ENCODE measurements around the gene SEC61A1.

Gene SEC61A1

GRCh38 chr3:128068156-128068620, 16.0 kb downstream of the SEC61A1 start:
- Mint-ChIP-seq H3K4me3 (no peak overlapping the region), H3K27me3 (ENCODE audit: low read depth) (no peaks in the 10 kb centered on the region), H3K9me3 (no peaks in the 10 kb centered on the region), H3K36me3 (ENCODE audit: low read depth) (peaks cover 69% of the 10 kb centered on the region), H3K27ac (no peak overlapping the region), H3K4me1 (peaks cover 3% of the 10 kb centered on the region)
- peak; percentile 45 to 55 (median 46) for TF ChIP-seq CTCF (IDR thresholded peaks at IDR 0.05; ENCODE audit: unreplicated experiment in 3 of 3)

- Mint-ChIP-seq H3K4me1 (peaks cover 3% of the 10 kb centered on the region), H3K4me3 (no peak overlapping the region), H3K36me3 (ENCODE audit: low read depth) (peaks cover 60% of the 10 kb centered on the region), H3K9me3 (no peaks in the 10 kb centered on the region), H3K27me3 (ENCODE audit: low read depth) (no peaks in the 10 kb centered on the region), H3K27ac (no peak overlapping the region)
- TF ChIP-seq CTCF (IDR thresholded peaks at IDR 0.05; ENCODE audit: unreplicated experiment in 3 of 3): no peak
Observed at GRCh38 chr3:128069271-128069670, 17.0 kb downstream of the SEC61A1 start.

- H3K36me3 Mint-ChIP-seq (ENCODE audit: low read depth): peaks cover 46% of the 10 kb centered on the region
- TF ChIP-seq CTCF (IDR thresholded peaks at IDR 0.05; ENCODE audit: unreplicated experiment in 3 of 3): no peak
- no peaks in the 10 kb centered on the region for H3K9me3 Mint-ChIP-seq
- no peaks in the 10 kb centered on the region for H3K27me3 Mint-ChIP-seq (ENCODE audit: low read depth)
- no peak overlapping the region for H3K4me3 Mint-ChIP-seq
- peaks cover 9% of the 10 kb centered on the region for H3K4me1 Mint-ChIP-seq
- no peak overlapping the region for H3K27ac Mint-ChIP-seq
Observed at GRCh38 chr3:128070898-128071591, 18.8 kb downstream of the SEC61A1 start.

GRCh38 chr3:128071771-128072453, 19.7 kb downstream of the SEC61A1 start:
- Mint-ChIP-seq H3K27me3 (ENCODE audit: low read depth) (peaks cover 3% of the 10 kb centered on the region), H3K27ac (no peak overlapping the region), H3K9me3 (no peaks in the 10 kb centered on the region), H3K4me1 (peaks cover 9% of the 10 kb centered on the region), H3K36me3 (ENCODE audit: low read depth) (peaks cover 38% of the 10 kb centered on the region), H3K4me3 (no peak overlapping the region)
- no peak for TF ChIP-seq CTCF (IDR thresholded peaks at IDR 0.05; ENCODE audit: unreplicated experiment in 3 of 3)

- Mint-ChIP-seq H3K36me3 (ENCODE audit: low read depth) (peaks cover 31% of the 10 kb centered on the region), H3K4me3 (no peak overlapping the region), H3K4me1 (peaks cover 9% of the 10 kb centered on the region), H3K27me3 (ENCODE audit: low read depth) (peaks cover 3% of the 10 kb centered on the region), H3K27ac (no peak overlapping the region), H3K9me3 (no peaks in the 10 kb centered on the region)
- TF ChIP-seq CTCF (IDR thresholded peaks at IDR 0.05; ENCODE audit: unreplicated experiment in 3 of 3): no peak
Observed at GRCh38 chr3:128072454-128073184, 20.4 kb downstream of the SEC61A1 start.

All from nephron (organoid).